Prostate gland (tissue), 2 donors: ENCODE measurements around the gene KCNN2. TPM values are rescaled to one million over a fixed set of nuclear protein-coding genes. Genes with fewer than 3 reads are reported as not detected.

Experiments
- DNase-seq: peaks from one replicate; pipeline ENCODE4 v3.0.0-alpha.2; 2019; ENCODE audit warnings: low spot score
- H3K27ac ChIP-seq, 2 donors: fragments of 200-600 bp; sonication (generic); 2 replicates each; pipeline ENCODE4 v1.5.1; 2017 to 2019
- H3K27me3 ChIP-seq: fragments of 200-600 bp; sonication (generic); replicated peaks from 2 replicates; pipeline ENCODE4 v1.5.1; 2019; ENCODE audit not compliant: insufficient read depth
- H3K36me3 ChIP-seq, 2 donors: fragments of 200-600 bp; sonication (generic); 1 replicate in 1 of 2; 2 replicates in 1 of 2; pipeline versions ENCODE4 v1.5.1 to v1.8.1; 2017 to 2019
- H3K4me1 ChIP-seq: fragments of 200-600 bp; sonication (generic); replicated peaks from 2 replicates; pipeline ENCODE4 v1.5.1; 2019
- H3K4me3 ChIP-seq, 2 donors: fragments of 200-600 bp; sonication (generic); 2 replicates each; pipeline ENCODE4 v1.5.1; 2017 to 2019
- H3K9me3 ChIP-seq: fragments of 200-600 bp; sonication (generic); 2 replicates; pipeline ENCODE4 v1.5.1; 2017
- POLR2A ChIP-seq: fragments of 450-650 bp; IDR thresholded peaks from one replicate; pipeline ENCODE4 v1.6.1; 2016; ENCODE audit warnings: antibody characterized with exemption, mild to moderate bottlenecking
- POLR2AphosphoS5 ChIP-seq: sonication (generic); formaldehyde crosslinking; IDR thresholded peaks from one replicate; pipeline ENCODE4 v1.6.1; 2017; ENCODE audit warnings: antibody characterized with exemption
- WGBS: methylation state at CpG from one replicate; pipeline ENCODE4 v1.1.5; 2018; 5-methylcytosine and 5-hydroxymethylcytosine counted together
- intact Hi-C: fragments of 100-400 bp; cut with DNase I; formaldehyde crosslinking; loops from one replicate; pipeline ENCODE4 v1.14.2; 2022
- total RNA-seq, 2 donors: library from RNA; depleted of rRNA; stranded (reverse); fragments of >200 nt; gene quantifications; one replicate each; pipeline ENCODE4 v1.1.0, GENCODE V29; 2016
- TF ChIP-seq, protein P1 (sequence below), 4 experiments: fragments of 200-600 bp in 2 of 4; fragments of 450-650 bp in 2 of 4; sonication (generic) in 2 of 4; IDR thresholded peaks; 1 replicate in 3 of 4; 2 replicates in 1 of 4; pipeline ENCODE4 v1.5.1; 2016 to 2019; ENCODE audit warnings: antibody characterized with exemption in 4 of 4, mild to moderate bottlenecking in 2 of 4, moderate library complexity in 2 of 4

KCNN2 gene
- total RNA-seq, 2 donors from 2014 or later = 13.9 to 15.3 TPM

GRCh38 chr5:114327987-114328386 is 33.9 kb upstream of the KCNN2 start:
- H3K4me3 ChIP-seq = no peak overlapping the region
- no peaks in the 10 kb centered on the region for H3K27me3 ChIP-seq
- no peak overlapping the region for H3K27ac ChIP-seq
- 60% methylated on average over 3 of the region's 3 CpGs for WGBS
- no peak for DNase-seq
- TF ChIP-seq POLR2AphosphoS5 = no peak
- no peak for TF ChIP-seq POLR2A
- TF ChIP-seq, protein P1, sequence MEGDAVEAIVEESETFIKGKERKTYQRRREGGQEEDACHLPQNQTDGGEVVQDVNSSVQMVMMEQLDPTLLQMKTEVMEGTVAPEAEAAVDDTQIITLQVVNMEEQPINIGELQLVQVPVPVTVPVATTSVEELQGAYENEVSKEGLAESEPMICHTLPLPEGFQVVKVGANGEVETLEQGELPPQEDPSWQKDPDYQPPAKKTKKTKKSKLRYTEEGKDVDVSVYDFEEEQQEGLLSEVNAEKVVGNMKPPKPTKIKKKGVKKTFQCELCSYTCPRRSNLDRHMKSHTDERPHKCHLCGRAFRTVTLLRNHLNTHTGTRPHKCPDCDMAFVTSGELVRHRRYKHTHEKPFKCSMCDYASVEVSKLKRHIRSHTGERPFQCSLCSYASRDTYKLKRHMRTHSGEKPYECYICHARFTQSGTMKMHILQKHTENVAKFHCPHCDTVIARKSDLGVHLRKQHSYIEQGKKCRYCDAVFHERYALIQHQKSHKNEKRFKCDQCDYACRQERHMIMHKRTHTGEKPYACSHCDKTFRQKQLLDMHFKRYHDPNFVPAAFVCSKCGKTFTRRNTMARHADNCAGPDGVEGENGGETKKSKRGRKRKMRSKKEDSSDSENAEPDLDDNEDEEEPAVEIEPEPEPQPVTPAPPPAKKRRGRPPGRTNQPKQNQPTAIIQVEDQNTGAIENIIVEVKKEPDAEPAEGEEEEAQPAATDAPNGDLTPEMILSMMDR (IDR thresholded peaks at IDR 0.05) = no peak
- no peaks in the 10 kb centered on the region for H3K9me3 ChIP-seq
- intact Hi-C loops = no loop called here
- H3K36me3 ChIP-seq = no peaks in the 10 kb centered on the region
- no peaks in the 10 kb centered on the region for H3K4me1 ChIP-seq

- Histone ChIP-seq H3K4me3 (no peak overlapping the region), H3K9me3 (no peaks in the 10 kb centered on the region), H3K4me1 (no peaks in the 10 kb centered on the region), H3K36me3 (no peaks in the 10 kb centered on the region), H3K27me3 (no peaks in the 10 kb centered on the region), H3K27ac (no peak overlapping the region)
- 95% methylated on average over 7 of the region's 7 CpGs for WGBS
- TF ChIP-seq POLR2AphosphoS5 (no peak), POLR2A (no peak)
- TF ChIP-seq, protein P1 (IDR thresholded peaks at IDR 0.05) = no peak
- intact Hi-C loops = no loop called here
- no peak for DNase-seq
Observed at GRCh38 chr5:114330916-114331531, 30.8 kb upstream of the KCNN2 start.

DNA sequence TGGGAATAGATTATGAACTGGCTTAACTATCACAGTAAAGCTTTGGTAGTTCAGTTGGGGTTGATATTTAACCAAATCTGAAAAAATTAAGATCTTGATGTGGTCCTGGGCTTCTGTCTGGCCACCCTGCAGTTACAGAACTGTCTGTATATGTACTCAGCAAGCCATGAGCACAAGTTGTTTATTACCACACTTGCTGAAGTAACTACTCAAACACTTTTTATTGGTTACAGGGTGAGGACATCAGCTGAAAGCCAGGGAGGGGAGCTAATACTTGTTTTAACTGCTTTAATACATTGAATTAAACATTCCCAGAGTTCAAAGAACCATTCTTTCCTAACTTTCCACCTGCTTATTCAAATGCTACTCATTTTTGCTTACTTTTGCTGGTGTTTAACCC is 29.4 kb upstream of the KCNN2 start:
- intact Hi-C loops = no loop called here
- Histone ChIP-seq H3K4me3 (no peak overlapping the region), H3K9me3 (no peaks in the 10 kb centered on the region), H3K36me3 (no peaks in the 10 kb centered on the region), H3K27me3 (no peaks in the 10 kb centered on the region), H3K27ac (peak overlapping the region; percentile 48 to 75), H3K4me1 (no peaks in the 10 kb centered on the region)
- TF ChIP-seq POLR2A (no peak), POLR2AphosphoS5 (peak; percentile 75)
- peak; percentile 44 for DNase-seq

GRCh38 chr5:114332925-114333324 is 28.9 kb upstream of the KCNN2 start:
- peak overlapping the region; percentile 48 to 75 for H3K27ac ChIP-seq
- no peaks in the 10 kb centered on the region for H3K4me1 ChIP-seq
- intact Hi-C loops = no loop called here
- H3K36me3 ChIP-seq = no peaks in the 10 kb centered on the region
- no peak overlapping the region for H3K4me3 ChIP-seq
- DNase-seq = no peak
- WGBS = 28% methylated on average over 5 of the region's 5 CpGs
- H3K9me3 ChIP-seq = no peaks in the 10 kb centered on the region
- no peaks in the 10 kb centered on the region for H3K27me3 ChIP-seq
- TF ChIP-seq POLR2A (no peak), POLR2AphosphoS5 (peak; percentile 38)
- TF ChIP-seq, protein P1 (IDR thresholded peaks at IDR 0.05) = no peak

GRCh38 chr5:114335391-114335790 is 26.5 kb upstream of the KCNN2 start:
- Histone ChIP-seq H3K9me3 (no peaks in the 10 kb centered on the region), H3K36me3 (no peaks in the 10 kb centered on the region), H3K27ac (no peak overlapping the region), H3K27me3 (no peaks in the 10 kb centered on the region), H3K4me1 (no peaks in the 10 kb centered on the region), H3K4me3 (no peak overlapping the region)
- DNase-seq = no peak
- intact Hi-C loops = no loop called here
- WGBS = 56% methylated on average over 1 of the region's 1 CpG
- TF ChIP-seq POLR2A = no peak
- no peak for TF ChIP-seq POLR2AphosphoS5
- TF ChIP-seq, protein P1 (IDR thresholded peaks at IDR 0.05) = no peak
